Measurements from ENCODE around the gene FZD4.

DNA sequence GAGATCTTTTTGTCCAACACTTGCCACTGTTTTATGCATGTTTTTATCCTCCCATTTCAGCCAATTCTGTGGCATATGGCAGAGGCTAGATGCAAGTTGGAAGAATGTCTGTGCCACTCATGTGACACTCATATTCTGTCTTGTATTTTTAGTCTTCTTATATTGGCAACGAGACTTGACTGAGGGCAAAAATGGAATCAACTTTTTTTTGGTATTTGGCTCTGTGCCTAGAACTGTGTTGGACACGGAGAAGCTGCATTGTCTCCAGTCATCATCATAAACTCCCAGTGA is 1.7 kb upstream of the FZD4 start:
- no peak for TF ChIP-seq POLR2AphosphoS5 (IDR thresholded peaks at IDR 0.05)
- TF ChIP-seq, protein P1, sequence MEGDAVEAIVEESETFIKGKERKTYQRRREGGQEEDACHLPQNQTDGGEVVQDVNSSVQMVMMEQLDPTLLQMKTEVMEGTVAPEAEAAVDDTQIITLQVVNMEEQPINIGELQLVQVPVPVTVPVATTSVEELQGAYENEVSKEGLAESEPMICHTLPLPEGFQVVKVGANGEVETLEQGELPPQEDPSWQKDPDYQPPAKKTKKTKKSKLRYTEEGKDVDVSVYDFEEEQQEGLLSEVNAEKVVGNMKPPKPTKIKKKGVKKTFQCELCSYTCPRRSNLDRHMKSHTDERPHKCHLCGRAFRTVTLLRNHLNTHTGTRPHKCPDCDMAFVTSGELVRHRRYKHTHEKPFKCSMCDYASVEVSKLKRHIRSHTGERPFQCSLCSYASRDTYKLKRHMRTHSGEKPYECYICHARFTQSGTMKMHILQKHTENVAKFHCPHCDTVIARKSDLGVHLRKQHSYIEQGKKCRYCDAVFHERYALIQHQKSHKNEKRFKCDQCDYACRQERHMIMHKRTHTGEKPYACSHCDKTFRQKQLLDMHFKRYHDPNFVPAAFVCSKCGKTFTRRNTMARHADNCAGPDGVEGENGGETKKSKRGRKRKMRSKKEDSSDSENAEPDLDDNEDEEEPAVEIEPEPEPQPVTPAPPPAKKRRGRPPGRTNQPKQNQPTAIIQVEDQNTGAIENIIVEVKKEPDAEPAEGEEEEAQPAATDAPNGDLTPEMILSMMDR (IDR thresholded peaks at IDR 0.05) = no peak

Data from sigmoid colon (tissue), 4 donors.